PC-3 (cell line): ENCODE results near the gene SLC6A7.

Experiments used
- EZH2 ChIP-seq: fragments of 300-600 bp; sonication (generic); IDR thresholded peaks from one replicate; pipeline ENCODE4 v1.6.1; 2017; ENCODE audit warnings: antibody characterized with exemption, mild to moderate bottlenecking, low read length; ENCODE audit not compliant: unreplicated experiment
- EZH2phosphoT487 ChIP-seq: fragments of 300-600 bp; sonication (generic); IDR thresholded peaks from 2 replicates; pipeline ENCODE4 v1.6.1; 2018; ENCODE audit warnings: mild to moderate bottlenecking, antibody characterized with exemption, low read length, borderline replicate concordance
- TF ChIP-seq, protein P1 (sequence below): fragments of 300-600 bp; sonication (generic); conservative IDR thresholded peaks from 2 replicates; pipeline ENCODE4 v1.5.1; 2017; ENCODE audit warnings: antibody characterized with exemption, low read depth, mild to moderate bottlenecking, low read length

DNA sequence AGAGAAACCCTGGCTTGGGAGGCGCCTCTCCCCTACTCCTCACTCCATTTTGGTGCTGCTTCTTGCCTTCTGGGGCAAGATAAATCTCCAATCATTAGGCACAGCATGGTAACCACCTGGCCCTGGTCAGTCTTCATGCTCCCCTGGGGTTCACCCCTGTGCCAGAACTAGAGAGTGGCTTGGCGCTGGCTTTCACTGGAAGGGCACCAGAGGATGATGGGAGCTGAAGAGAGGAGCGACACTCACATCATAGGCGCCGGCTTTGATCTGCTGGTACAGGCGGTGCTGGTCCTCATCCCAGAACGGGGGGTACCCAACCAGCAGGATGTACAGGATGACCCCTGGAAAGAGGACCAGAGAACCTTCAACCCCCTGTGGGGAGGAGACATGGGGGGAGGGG lies 61.6 kb downstream of the SLC6A7 start:
- TF ChIP-seq, protein P1, sequence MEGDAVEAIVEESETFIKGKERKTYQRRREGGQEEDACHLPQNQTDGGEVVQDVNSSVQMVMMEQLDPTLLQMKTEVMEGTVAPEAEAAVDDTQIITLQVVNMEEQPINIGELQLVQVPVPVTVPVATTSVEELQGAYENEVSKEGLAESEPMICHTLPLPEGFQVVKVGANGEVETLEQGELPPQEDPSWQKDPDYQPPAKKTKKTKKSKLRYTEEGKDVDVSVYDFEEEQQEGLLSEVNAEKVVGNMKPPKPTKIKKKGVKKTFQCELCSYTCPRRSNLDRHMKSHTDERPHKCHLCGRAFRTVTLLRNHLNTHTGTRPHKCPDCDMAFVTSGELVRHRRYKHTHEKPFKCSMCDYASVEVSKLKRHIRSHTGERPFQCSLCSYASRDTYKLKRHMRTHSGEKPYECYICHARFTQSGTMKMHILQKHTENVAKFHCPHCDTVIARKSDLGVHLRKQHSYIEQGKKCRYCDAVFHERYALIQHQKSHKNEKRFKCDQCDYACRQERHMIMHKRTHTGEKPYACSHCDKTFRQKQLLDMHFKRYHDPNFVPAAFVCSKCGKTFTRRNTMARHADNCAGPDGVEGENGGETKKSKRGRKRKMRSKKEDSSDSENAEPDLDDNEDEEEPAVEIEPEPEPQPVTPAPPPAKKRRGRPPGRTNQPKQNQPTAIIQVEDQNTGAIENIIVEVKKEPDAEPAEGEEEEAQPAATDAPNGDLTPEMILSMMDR, result no peak
- TF ChIP-seq EZH2 (no peak), EZH2phosphoT487 (no peak)
